AG04450 (cell line): ENCODE data around the gene TAPBPL. TPM values are rescaled to one million over a fixed set of nuclear protein-coding genes. Genes with fewer than 3 reads are reported as not detected.

Source experiments
- CTCF ChIA-PET: fragments of 300-600, 350-600 bp; formaldehyde crosslinking; extraction: SDS; loops from one replicate; lab custom pipeline; 2022; ENCODE audit warnings: antibody characterized with exemption, inconsistent platforms; lab: Charles Lee
- POLR2A ChIA-PET: fragments of 350-600 bp; formaldehyde crosslinking; extraction: SDS; loops from one replicate; lab custom pipeline; 2021; ENCODE audit warnings: antibody characterized with exemption, inconsistent platforms; lab: Yijun Ruan, JAX
- DNase-seq: peaks from one replicate; pipeline ENCODE4 v3.0.0-alpha.2; 2011; ENCODE audit warnings: low read depth, low spot score
- H3K27ac ChIP-seq: one replicate; pipeline ENCODE4 v1.5.1; 2012; ENCODE audit warnings: low read depth, low read length, control low read depth
- H3K27me3 ChIP-seq: one replicate; pipeline ENCODE4 v1.6.0; 2012; ENCODE audit warnings: low read length; ENCODE audit not compliant: control insufficient read depth, insufficient read depth
- H3K4me3 ChIP-seq: 2 replicates; pipeline ENCODE4 v1.5.1; 2011; ENCODE audit warnings: mild to moderate bottlenecking, low read depth, low read length, control low read depth
- H3K9me3 ChIP-seq: 2 replicates; pipeline ENCODE4 v1.5.1; 2012; ENCODE audit warnings: low read length; ENCODE audit not compliant: control insufficient read depth, insufficient read depth
- polyA plus RNA-seq: library from polyadenylated mRNA; depleted of rRNA; stranded (reverse); fragments of >200 nt; gene quantifications from 2 replicates; pipeline ENCODE4 v1.2.3, GENCODE V29; 2011
- TF ChIP-seq, protein P1 (sequence below): IDR thresholded peaks from 2 replicates; pipeline ENCODE4 v1.5.1; 2011; ENCODE audit warnings: low read depth, low read length, control low read depth, inconsistent platforms

Gene TAPBPL
- polyA plus RNA-seq, 1 experiment = 10.2 TPM

DNA sequence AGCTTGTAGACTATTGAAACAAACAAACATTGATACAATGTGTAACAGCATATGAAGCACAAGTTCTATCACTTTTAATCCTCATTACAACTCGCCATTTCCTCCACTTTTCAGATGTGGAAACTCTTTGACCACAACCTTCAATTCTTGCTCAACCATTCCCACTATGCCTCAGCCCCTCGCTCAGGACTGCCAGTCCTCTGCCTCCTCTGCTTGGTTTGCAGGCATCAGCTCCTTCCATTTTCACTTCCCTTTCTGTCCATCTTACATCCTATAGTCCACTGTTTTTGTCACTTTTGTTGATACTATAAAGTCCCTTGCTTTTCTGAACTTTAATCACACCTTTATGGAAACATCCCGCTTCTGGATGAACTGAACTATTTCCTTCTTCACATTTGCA is 35.2 kb upstream of the TAPBPL start:
- CTCF ChIA-PET = no interaction called here
- TF ChIP-seq, protein P1, sequence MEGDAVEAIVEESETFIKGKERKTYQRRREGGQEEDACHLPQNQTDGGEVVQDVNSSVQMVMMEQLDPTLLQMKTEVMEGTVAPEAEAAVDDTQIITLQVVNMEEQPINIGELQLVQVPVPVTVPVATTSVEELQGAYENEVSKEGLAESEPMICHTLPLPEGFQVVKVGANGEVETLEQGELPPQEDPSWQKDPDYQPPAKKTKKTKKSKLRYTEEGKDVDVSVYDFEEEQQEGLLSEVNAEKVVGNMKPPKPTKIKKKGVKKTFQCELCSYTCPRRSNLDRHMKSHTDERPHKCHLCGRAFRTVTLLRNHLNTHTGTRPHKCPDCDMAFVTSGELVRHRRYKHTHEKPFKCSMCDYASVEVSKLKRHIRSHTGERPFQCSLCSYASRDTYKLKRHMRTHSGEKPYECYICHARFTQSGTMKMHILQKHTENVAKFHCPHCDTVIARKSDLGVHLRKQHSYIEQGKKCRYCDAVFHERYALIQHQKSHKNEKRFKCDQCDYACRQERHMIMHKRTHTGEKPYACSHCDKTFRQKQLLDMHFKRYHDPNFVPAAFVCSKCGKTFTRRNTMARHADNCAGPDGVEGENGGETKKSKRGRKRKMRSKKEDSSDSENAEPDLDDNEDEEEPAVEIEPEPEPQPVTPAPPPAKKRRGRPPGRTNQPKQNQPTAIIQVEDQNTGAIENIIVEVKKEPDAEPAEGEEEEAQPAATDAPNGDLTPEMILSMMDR = no peak
- POLR2A ChIA-PET = interaction anchor here (0.7 kb wide), 1 partner anchor 81 kb away, joined by 3 read pairs; no protein-coding TSS in a partner anchor

DNA sequence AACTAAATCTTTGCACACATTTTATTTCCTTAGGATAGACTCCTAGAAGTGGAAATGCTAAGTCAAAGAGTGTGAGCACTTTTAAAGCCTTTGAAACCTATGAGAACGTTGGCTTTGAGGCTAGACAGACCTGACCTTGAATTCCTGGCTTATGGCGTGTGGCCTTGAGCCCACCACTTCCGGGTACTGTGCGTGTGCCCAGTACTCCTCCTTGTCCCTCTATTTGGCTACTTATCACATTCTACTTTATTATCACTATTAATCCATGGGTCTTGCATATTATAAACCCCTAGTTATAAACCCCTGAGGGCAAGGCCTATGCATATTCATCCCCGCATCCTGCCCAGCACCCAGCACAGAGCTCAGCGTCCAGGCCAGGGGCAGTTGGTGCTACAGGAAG is 33.0 kb upstream of the TAPBPL start:
- ChIA-PET POLR2A (interaction anchor here (0.5 kb wide), 1 partner anchor 115 kb away, joined by 3 read pairs; the partner anchor contains the start of gene GAPDH), CTCF (no interaction called here)
- H3K27me3 ChIP-seq = no peaks in the 10 kb centered on the region
- no peak overlapping the region for H3K4me3 ChIP-seq
- H3K9me3 ChIP-seq = no peaks in the 10 kb centered on the region
- H3K27ac ChIP-seq = no peak overlapping the region
- TF ChIP-seq, protein P1 = no peak
- no peak for DNase-seq

More for the DNA sequence above, 35.2 kb upstream of the TAPBPL start:
- no peaks in the 10 kb centered on the region for H3K27me3 ChIP-seq
- H3K4me3 ChIP-seq = no peak overlapping the region
- DNase-seq = no peak
- no peaks in the 10 kb centered on the region for H3K9me3 ChIP-seq
- no peak overlapping the region for H3K27ac ChIP-seq

DNA sequence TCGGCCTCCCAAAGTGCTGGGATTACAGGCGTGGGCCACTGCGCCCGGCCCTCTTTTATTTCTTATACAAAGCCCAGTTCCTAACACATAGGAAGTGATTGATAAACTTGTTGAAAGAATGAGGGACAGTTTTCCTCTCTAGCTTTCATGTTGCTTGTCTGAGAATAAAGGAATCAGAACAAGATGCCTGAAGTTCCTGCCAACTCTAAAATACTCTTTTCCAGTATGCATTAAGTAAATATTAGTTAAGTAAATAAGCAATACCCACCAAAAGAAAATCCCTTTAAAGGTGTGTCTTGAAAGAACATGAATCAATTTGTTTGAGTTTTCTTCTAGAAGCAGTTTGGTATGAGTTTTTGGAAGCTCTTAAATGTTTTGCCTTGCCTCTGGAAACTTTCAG is 31.5 kb upstream of the TAPBPL start:
- ChIA-PET POLR2A (interaction anchor here (0.7 kb wide), 1 partner anchor 50 kb away, joined by 5 read pairs; the partner anchor contains the start of gene VAMP1), CTCF (interaction anchor here (0.8 kb wide), 1 partner anchor 45 kb away, joined by 7 read pairs; no protein-coding TSS in a partner anchor)
- no peaks in the 10 kb centered on the region for H3K27me3 ChIP-seq
- H3K4me3 ChIP-seq = no peak overlapping the region
- H3K27ac ChIP-seq = no peak overlapping the region
- TF ChIP-seq, protein P1 = no peak
- no peaks in the 10 kb centered on the region for H3K9me3 ChIP-seq
- DNase-seq = no peak

DNA sequence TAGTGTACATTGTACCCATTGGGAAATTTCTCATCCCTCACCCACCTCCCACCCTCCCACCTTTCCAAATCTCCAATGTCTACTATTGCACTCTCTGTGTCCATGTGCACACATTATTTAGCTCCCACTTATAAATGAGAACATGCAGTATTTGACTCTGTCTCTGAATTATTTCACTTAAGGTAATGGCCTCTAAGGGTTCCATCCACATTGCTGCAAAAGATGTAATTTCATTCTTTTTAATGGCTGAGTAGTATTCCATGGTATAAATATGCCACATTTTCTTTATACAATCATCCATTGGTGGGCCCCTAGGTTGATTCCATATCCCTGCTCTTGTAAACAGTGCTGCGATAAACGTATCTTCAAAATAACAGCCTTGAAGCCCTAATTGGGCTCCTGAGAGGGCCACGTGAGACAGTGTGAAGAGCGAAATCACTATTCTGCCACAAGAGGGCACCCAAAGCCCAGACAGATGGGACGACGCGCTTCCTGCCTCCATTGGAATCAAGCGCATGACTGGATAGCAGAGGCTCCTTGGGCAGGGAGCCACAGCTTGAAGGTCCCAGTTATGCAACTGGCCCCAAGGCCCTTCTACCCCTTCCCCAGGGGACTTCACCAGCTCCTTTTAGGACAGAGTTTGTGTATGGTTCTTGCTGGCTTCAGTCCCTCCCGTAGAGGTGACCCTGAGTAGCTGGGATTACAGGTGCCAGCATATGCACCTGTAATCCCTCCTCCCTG is 28.4 kb upstream of the TAPBPL start:
- Histone ChIP-seq H3K27ac (no peak overlapping the region), H3K9me3 (no peaks in the 10 kb centered on the region), H3K27me3 (no peaks in the 10 kb centered on the region), H3K4me3 (no peak overlapping the region)
- TF ChIP-seq, protein P1 = peak; percentile 87
- ChIA-PET CTCF (interaction anchor here (0.6 to 7.1 kb wide), 20 partner anchors 19 to 1568 kb away, joined by 3 to 87 read pairs (median 4); partner anchors contain the start of genes TAPBPL and VAMP1), POLR2A (interaction anchor here (1.1 to 1.9 kb wide), 2 partner anchors 47 to 115 kb away, joined by 4 to 8 read pairs; partner anchors contain the start of gene VAMP1)
- peak; percentile 83 for DNase-seq

DNA sequence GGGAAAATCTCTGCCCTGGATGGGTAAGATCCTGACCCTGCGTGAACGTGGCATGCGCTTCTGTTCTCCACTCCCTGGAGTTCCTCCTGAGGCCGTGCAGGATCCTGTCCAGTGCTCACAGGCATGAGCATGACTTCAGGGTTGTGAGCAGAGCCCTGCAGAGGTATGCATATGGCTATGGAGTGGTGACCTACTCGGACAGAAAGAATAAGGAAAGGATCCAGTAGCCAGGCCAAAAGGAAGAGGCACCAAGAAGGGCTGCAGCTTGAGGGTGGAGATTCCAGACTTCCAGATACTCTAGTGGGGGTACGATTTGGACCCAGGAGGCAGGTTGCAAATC is 27.9 kb upstream of the TAPBPL start:
- no peaks in the 10 kb centered on the region for H3K27me3 ChIP-seq
- no peaks in the 10 kb centered on the region; the same call in 1 of the 2 replicates for H3K9me3 ChIP-seq
- TF ChIP-seq, protein P1 = no peak
- no peak overlapping the region for H3K4me3 ChIP-seq
- POLR2A ChIA-PET = interaction anchor here (1.1 to 1.9 kb wide), 2 partner anchors 46 to 114 kb away, joined by 4 to 8 read pairs; partner anchors contain the start of gene VAMP1
- CTCF ChIA-PET = interaction anchor here (0.9 to 7.1 kb wide), 11 partner anchors 18 to 123 kb away, joined by 3 to 87 read pairs (median 4); partner anchors contain the start of genes TAPBPL and VAMP1
- no peak for DNase-seq
- H3K27ac ChIP-seq = no peak overlapping the region
